ENCODE data around the gene MAN2B2. TPM values are rescaled to one million over a fixed set of nuclear protein-coding genes. Genes with fewer than 3 reads are reported as not detected.

The MAN2B2 gene
- total RNA-seq, 1 donor from 2014 or later: 32.2 TPM

DNA sequence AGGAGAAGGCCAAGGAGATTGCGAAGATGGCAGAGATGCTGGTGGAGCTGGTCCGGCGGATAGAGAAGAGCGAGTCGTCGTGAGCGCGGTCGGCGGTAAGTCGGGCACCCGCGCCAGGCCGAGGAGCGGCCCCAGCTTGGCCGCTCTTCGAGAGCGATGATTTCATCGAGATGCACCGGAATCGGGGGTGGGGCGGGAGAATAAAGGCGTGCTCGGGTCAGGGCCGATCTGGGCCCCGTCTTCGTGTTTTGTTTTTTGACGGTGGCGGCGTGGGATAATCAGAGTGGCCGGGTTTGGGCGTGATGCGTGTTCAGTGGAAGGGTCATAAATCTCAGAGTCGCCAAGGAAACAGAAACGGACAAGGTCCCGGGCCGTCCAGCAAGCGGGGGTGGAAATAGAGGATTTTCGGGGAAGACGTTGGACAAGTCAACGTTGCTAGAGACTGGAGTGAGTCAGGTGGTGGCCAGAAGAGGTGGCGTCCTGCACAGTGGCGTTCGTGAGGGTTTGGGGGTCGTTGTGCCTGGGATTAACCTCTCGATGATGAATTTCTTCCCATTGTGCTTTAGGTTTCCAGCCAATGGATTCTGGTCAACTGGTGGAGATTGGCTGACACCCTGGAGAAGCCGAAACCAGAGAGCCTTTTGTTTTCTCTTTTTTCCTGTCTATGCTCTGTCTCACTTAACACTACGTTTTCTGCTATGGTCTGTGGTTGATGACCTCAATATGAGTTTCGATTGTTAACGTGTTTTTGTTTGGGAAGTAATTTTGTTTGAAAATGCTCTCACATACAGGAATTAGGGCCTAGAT, 66.4 kb downstream of the MAN2B2 start:
- Mint-ChIP-seq H3K4me1 (ENCODE audit: low read depth, unreplicated experiment) (peaks cover 17% of the 10 kb centered on the region), H3K9me3 (ENCODE audit: unreplicated experiment) (no peaks in the 10 kb centered on the region), H3K27ac (ENCODE audit: unreplicated experiment) (peak overlapping the region; percentile 97), H3K27me3 (ENCODE audit: low read depth, unreplicated experiment) (no peaks in the 10 kb centered on the region), H3K4me3 (ENCODE audit: unreplicated experiment) (peak overlapping the region; percentile 96), H3K36me3 (ENCODE audit: low read depth, unreplicated experiment) (peaks cover 2% of the 10 kb centered on the region)
- Histone ChIP-seq H3K9ac (ENCODE audit: low read length) (peak overlapping the region; percentile 98), H3K27ac (ENCODE audit: low read depth, low read length) (peak overlapping the region; percentile 89), H3K9me3 (ENCODE audit: insufficient read depth, low read depth, low read length) (no peaks in the 10 kb centered on the region), H3K36me3 (ENCODE audit: insufficient read depth, low read length) (peaks cover 15% of the 10 kb centered on the region), H3K27me3 (ENCODE audit: insufficient read depth, low read length) (no peaks in the 10 kb centered on the region), H3K4me3 (ENCODE audit: insufficient read depth, low read depth, low read length) (peak overlapping the region; percentile 84), H3K79me2 (ENCODE audit: insufficient read depth, low read length) (peaks cover 34% of the 10 kb centered on the region), H4K20me1 (ENCODE audit: insufficient read depth, low read length) (peaks cover 35% of the 10 kb centered on the region), H3K4me1 (ENCODE audit: insufficient read depth, low read length) (peaks cover 14% of the 10 kb centered on the region), H2AFZ (ENCODE audit: low read depth, low read length) (peak overlapping the region; percentile 59), H3K4me2 (ENCODE audit: low read length) (peak overlapping the region; percentile 94)
- FAIRE-seq: no peak
- DNase-seq (ENCODE audit: low read depth): peak; percentile 51
- TF ChIP-seq, protein P1, sequence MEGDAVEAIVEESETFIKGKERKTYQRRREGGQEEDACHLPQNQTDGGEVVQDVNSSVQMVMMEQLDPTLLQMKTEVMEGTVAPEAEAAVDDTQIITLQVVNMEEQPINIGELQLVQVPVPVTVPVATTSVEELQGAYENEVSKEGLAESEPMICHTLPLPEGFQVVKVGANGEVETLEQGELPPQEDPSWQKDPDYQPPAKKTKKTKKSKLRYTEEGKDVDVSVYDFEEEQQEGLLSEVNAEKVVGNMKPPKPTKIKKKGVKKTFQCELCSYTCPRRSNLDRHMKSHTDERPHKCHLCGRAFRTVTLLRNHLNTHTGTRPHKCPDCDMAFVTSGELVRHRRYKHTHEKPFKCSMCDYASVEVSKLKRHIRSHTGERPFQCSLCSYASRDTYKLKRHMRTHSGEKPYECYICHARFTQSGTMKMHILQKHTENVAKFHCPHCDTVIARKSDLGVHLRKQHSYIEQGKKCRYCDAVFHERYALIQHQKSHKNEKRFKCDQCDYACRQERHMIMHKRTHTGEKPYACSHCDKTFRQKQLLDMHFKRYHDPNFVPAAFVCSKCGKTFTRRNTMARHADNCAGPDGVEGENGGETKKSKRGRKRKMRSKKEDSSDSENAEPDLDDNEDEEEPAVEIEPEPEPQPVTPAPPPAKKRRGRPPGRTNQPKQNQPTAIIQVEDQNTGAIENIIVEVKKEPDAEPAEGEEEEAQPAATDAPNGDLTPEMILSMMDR (IDR thresholded peaks at IDR 0.05; ENCODE audit: insufficient read depth, low read depth, low read length): no peak
- TF ChIP-seq EZH2 (IDR thresholded peaks at IDR 0.05; ENCODE audit: insufficient read depth, low read length): no peak

DNA sequence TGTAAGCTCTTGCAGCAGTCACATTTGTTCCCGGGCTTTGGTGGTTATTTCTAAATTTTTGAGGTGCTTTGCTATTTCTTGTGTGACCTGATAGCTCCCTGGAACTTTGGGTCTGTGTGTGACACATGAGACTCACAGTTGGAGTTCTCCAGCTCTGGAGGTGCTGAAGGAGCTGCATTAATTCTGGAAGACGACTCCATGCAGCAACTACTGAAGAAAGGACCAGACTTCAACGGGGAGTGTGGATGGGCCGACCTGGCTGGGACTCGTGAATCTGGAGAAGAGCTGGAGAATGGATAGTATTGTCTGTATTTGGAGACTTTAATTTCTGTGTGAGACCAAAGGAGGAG, 67.0 kb downstream of the MAN2B2 start:
- H3K27me3 Mint-ChIP-seq (ENCODE audit: low read depth, unreplicated experiment): peaks cover under 1% of the 10 kb centered on the region
- Histone ChIP-seq H3K4me1 (ENCODE audit: insufficient read depth, low read length) (peaks cover 14% of the 10 kb centered on the region), H3K27ac (ENCODE audit: low read depth, low read length) (peak overlapping the region; percentile 89), H3K4me2 (ENCODE audit: low read length) (peak overlapping the region; percentile 94), H3K27me3 (ENCODE audit: insufficient read depth, low read length) (no peaks in the 10 kb centered on the region), H4K20me1 (ENCODE audit: insufficient read depth, low read length) (peaks cover 35% of the 10 kb centered on the region), H3K9me3 (ENCODE audit: insufficient read depth, low read depth, low read length) (no peaks in the 10 kb centered on the region), H3K9ac (ENCODE audit: low read length) (peak overlapping the region; percentile 98), H3K79me2 (ENCODE audit: insufficient read depth, low read length) (peaks cover 34% of the 10 kb centered on the region), H3K4me3 (ENCODE audit: insufficient read depth, low read depth, low read length) (peak overlapping the region; percentile 84), H2AFZ (ENCODE audit: low read depth, low read length) (no peak overlapping the region), H3K36me3 (ENCODE audit: insufficient read depth, low read length) (peaks cover 15% of the 10 kb centered on the region)
- peaks cover 17% of the 10 kb centered on the region for H3K4me1 Mint-ChIP-seq (ENCODE audit: low read depth, unreplicated experiment)
- DNase-seq (ENCODE audit: low read depth) (peak; percentile 10), FAIRE-seq (no peak)
- H3K36me3 Mint-ChIP-seq (ENCODE audit: low read depth, unreplicated experiment): peaks cover 2% of the 10 kb centered on the region
- TF ChIP-seq EZH2 (IDR thresholded peaks at IDR 0.05; ENCODE audit: insufficient read depth, low read length): no peak
- TF ChIP-seq, protein P1 (IDR thresholded peaks at IDR 0.05; ENCODE audit: insufficient read depth, low read depth, low read length): no peak
- H3K9me3 Mint-ChIP-seq (ENCODE audit: unreplicated experiment): no peaks in the 10 kb centered on the region
- peak overlapping the region; percentile 97 for H3K27ac Mint-ChIP-seq (ENCODE audit: unreplicated experiment)
- peak overlapping the region; percentile 96 for H3K4me3 Mint-ChIP-seq (ENCODE audit: unreplicated experiment)

Data from astrocyte (in vitro differentiated cells and primary cell).